ENCODE results near the gene AGBL4.

AGBL4 gene

GRCh38 chr1:48570568-48570967, 1453.2 kb downstream of the AGBL4 start:
- TF ChIP-seq FOXP2 (optimal IDR thresholded peaks at IDR 0.05; ENCODE audit: borderline replicate concordance, extremely low read depth, extremely low read length, insufficient read depth): no peak
- no peak for TF ChIP-seq TAF1 (IDR thresholded peaks at IDR 0.05; ENCODE audit: borderline replicate concordance, insufficient read depth, low read length)
- no peak for TF ChIP-seq POLR2AphosphoS5 (IDR thresholded peaks at IDR 0.05; ENCODE audit: low read depth, low read length)
- no peak for TF ChIP-seq REST (IDR thresholded peaks at IDR 0.05; ENCODE audit: insufficient read depth in 1 of 2, low read depth in 2 of 2, low read length in 2 of 2)
- no peak for TF ChIP-seq SIN3A (IDR thresholded peaks at IDR 0.05; ENCODE audit: borderline replicate concordance, insufficient read depth, low read length)

- TF ChIP-seq TAF1 (IDR thresholded peaks at IDR 0.05; ENCODE audit: borderline replicate concordance, insufficient read depth, low read length) (no peak), REST (IDR thresholded peaks at IDR 0.05; ENCODE audit: insufficient read depth in 1 of 2, low read depth in 2 of 2, low read length in 2 of 2) (no peak), SIN3A (IDR thresholded peaks at IDR 0.05; ENCODE audit: borderline replicate concordance, insufficient read depth, low read length) (no peak), FOXP2 (optimal IDR thresholded peaks at IDR 0.05; ENCODE audit: borderline replicate concordance, extremely low read depth, extremely low read length, insufficient read depth) (no peak), POLR2AphosphoS5 (IDR thresholded peaks at IDR 0.05; ENCODE audit: low read depth, low read length) (no peak)
These were observed 1455.3 kb downstream of the AGBL4 start for GRCh38 chr1:48568501-48568900.

GRCh38 chr1:48566492-48566891, 1457.3 kb downstream of the AGBL4 start:
- no peak for TF ChIP-seq FOXP2 (optimal IDR thresholded peaks at IDR 0.05; ENCODE audit: borderline replicate concordance, extremely low read depth, extremely low read length, insufficient read depth)
- no peak for TF ChIP-seq SIN3A (IDR thresholded peaks at IDR 0.05; ENCODE audit: borderline replicate concordance, insufficient read depth, low read length)
- TF ChIP-seq POLR2AphosphoS5 (IDR thresholded peaks at IDR 0.05; ENCODE audit: low read depth, low read length): no peak
- no peak for TF ChIP-seq REST (IDR thresholded peaks at IDR 0.05; ENCODE audit: insufficient read depth in 1 of 2, low read depth in 2 of 2, low read length in 2 of 2)
- no peak for TF ChIP-seq TAF1 (IDR thresholded peaks at IDR 0.05; ENCODE audit: borderline replicate concordance, insufficient read depth, low read length)

- TF ChIP-seq REST (IDR thresholded peaks at IDR 0.05; ENCODE audit: insufficient read depth in 1 of 2, low read depth in 2 of 2, low read length in 2 of 2) (no peak), FOXP2 (optimal IDR thresholded peaks at IDR 0.05; ENCODE audit: borderline replicate concordance, extremely low read depth, extremely low read length, insufficient read depth) (no peak), TAF1 (IDR thresholded peaks at IDR 0.05; ENCODE audit: borderline replicate concordance, insufficient read depth, low read length) (no peak), POLR2AphosphoS5 (IDR thresholded peaks at IDR 0.05; ENCODE audit: low read depth, low read length) (no peak), SIN3A (IDR thresholded peaks at IDR 0.05; ENCODE audit: borderline replicate concordance, insufficient read depth, low read length) (no peak)
These were observed 1460.7 kb downstream of the AGBL4 start for GRCh38 chr1:48563021-48563420.

- TF ChIP-seq REST (IDR thresholded peaks at IDR 0.05; ENCODE audit: insufficient read depth in 1 of 2, low read depth in 2 of 2, low read length in 2 of 2) (no peak), POLR2AphosphoS5 (IDR thresholded peaks at IDR 0.05; ENCODE audit: low read depth, low read length) (no peak), TAF1 (IDR thresholded peaks at IDR 0.05; ENCODE audit: borderline replicate concordance, insufficient read depth, low read length) (no peak), SIN3A (IDR thresholded peaks at IDR 0.05; ENCODE audit: borderline replicate concordance, insufficient read depth, low read length) (no peak), FOXP2 (optimal IDR thresholded peaks at IDR 0.05; ENCODE audit: borderline replicate concordance, extremely low read depth, extremely low read length, insufficient read depth) (no peak)
These were observed 1462.3 kb downstream of the AGBL4 start for GRCh38 chr1:48561444-48561843.
